Immature natural killer cell (primary cell): Measurements from ENCODE around the gene IGHMBP2. TPM values are rescaled to one million over a fixed set of nuclear protein-coding genes. Genes with fewer than 3 reads are reported as not detected.

Experiments used
- DNase-seq, 3 donors: peaks; one replicate each; pipeline ENCODE4 v3.0.0; 2022; ENCODE audit warnings: mixed read lengths in 1 of 3
- H3K27ac Mint-ChIP-seq, 6 donors: one replicate each; pipeline ENCODE4 v1.8.0; 2020; ENCODE audit warnings: mixed read lengths in 6 of 6, mild to moderate bottlenecking in 5 of 6, inconsistent platforms in 4 of 6, moderate library complexity in 3 of 6
- H3K27me3 Mint-ChIP-seq, 3 donors: one replicate each; pipeline ENCODE4 v1.8.0; 2020 to 2021; ENCODE audit warnings: low read depth in 3 of 3, mild to moderate bottlenecking in 3 of 3, mixed read lengths in 3 of 3, moderate library complexity in 3 of 3, inconsistent platforms in 1 of 3
- H3K36me3 Mint-ChIP-seq, 3 donors: one replicate each; pipeline ENCODE4 v1.8.0; 2020; ENCODE audit warnings: mixed read lengths in 3 of 3, inconsistent platforms in 2 of 3, mild to moderate bottlenecking in 2 of 3
- H3K4me1 Mint-ChIP-seq, 2 donors: one replicate each; pipeline ENCODE4 v1.8.0; 2020; ENCODE audit warnings: inconsistent platforms in 2 of 2, mild to moderate bottlenecking in 2 of 2, mixed read lengths in 2 of 2, moderate library complexity in 1 of 2
- H3K4me3 Mint-ChIP-seq, 5 donors: one replicate each; pipeline ENCODE4 v1.8.0; 2020; ENCODE audit warnings: mild to moderate bottlenecking in 5 of 5, mixed read lengths in 5 of 5, inconsistent platforms in 3 of 5, moderate library complexity in 3 of 5
- H3K9me3 Mint-ChIP-seq, 6 donors: one replicate each; pipeline ENCODE4 v1.8.0; 2020; ENCODE audit warnings: mild to moderate bottlenecking in 6 of 6, mixed read lengths in 6 of 6, inconsistent platforms in 4 of 6, moderate library complexity in 3 of 6
- polyA plus RNA-seq, 3 donors: library from polyadenylated mRNA; unstranded; fragments of 300-500 nt; fragmentation: Illumina TruSeq; gene quantifications; one replicate each; pipeline ENCODE4 v1.2.3, GENCODE V29; 2021

The IGHMBP2 gene
- polyA plus RNA-seq, 3 donors from 2014 or later: 8.7 to 9.8 (median 8.9) TPM

DNA sequence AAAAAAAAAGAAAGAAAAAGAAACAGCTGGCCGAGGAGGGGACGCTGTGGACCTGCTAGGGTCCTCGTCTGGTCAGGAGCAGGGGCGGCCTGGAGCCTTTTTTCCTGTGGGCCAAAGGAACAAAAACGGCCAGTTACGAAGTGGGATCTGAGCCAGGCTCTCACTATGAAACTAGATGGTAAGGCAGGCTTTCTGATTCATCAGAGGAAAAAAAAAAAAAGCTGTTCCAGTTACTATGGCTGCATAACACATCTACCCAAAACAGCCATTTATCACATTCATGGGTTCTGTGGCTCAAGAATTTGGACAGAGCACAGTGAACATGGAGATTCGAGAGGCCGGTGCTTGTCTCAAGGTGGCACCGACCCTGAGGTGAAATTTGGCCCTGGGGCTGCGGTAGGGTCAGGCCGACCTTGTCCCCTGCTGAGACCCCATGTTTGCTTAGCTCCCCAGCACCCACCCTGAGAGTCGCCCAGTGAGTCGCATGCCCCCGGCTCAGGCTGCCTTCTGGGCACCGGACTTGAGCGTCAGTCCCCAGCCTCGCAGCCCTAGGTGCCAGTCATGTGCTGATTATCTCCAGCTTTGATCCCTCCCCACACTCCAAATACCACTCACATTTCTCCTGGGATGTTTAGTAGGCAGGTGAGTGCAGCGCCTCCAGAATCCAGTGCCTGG, 42.9 kb downstream of the IGHMBP2 start:
- no peaks in the 10 kb centered on the region for H3K27me3 Mint-ChIP-seq
- DNase-seq: no peak
- H3K27ac Mint-ChIP-seq: no peak overlapping the region

DNA sequence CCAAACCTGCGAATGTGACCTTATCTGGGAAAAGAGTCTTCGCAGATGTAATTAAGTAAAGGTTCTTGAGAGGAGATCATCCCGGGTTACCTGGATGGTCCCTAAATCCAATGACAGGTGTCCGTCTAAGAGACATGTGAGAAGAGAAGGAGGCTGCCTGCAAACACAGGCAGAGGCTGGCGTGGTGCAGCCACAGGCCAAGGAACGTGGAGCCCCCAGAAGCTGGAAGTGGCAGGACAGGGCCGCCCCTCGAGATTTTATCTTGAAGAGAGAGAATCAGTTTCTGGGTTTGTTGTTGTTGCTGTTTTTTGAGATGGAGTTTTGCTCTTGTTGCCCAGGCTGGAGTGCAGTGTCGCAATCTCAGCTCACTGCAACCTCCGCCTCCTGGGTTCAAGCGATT, 43.5 kb downstream of the IGHMBP2 start:
- no peak overlapping the region for H3K27ac Mint-ChIP-seq
- H3K4me1 Mint-ChIP-seq: no peaks in the 10 kb centered on the region
- H3K36me3 Mint-ChIP-seq: no peaks in the 10 kb centered on the region
- H3K9me3 Mint-ChIP-seq: no peaks in the 10 kb centered on the region
- no peak overlapping the region for H3K4me3 Mint-ChIP-seq
- H3K27me3 Mint-ChIP-seq: no peaks in the 10 kb centered on the region
- DNase-seq: no peak

More for the DNA sequence above, 42.9 kb downstream of the IGHMBP2 start:
- no peaks in the 10 kb centered on the region for H3K36me3 Mint-ChIP-seq
- no peaks in the 10 kb centered on the region for H3K4me1 Mint-ChIP-seq
- H3K9me3 Mint-ChIP-seq: no peaks in the 10 kb centered on the region
- no peak overlapping the region for H3K4me3 Mint-ChIP-seq

DNA sequence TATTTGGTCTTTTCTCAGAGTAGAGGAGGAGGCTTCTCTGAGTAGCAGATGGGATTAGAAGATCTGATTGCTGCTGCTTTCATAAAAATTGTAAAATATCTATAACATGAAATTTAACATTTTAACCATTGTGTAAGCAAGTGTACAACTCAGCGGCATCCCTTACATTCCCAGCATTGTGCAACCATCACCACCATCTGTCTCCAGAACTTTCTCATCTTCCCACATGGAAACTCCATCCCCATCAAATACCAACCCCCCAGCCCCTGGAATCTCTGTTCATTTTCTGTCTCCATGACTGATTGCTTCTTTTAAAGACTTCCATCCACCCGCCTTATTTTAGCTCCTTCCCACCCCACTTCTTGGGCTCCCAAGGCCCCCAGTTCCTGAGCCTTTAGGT, 44.8 kb downstream of the IGHMBP2 start:
- Mint-ChIP-seq H3K4me1 (no peaks in the 10 kb centered on the region), H3K27ac (peak overlapping the region in 1 of 6 donors; percentile 6), H3K4me3 (no peak overlapping the region), H3K27me3 (no peaks in the 10 kb centered on the region), H3K36me3 (no peaks in the 10 kb centered on the region), H3K9me3 (no peaks in the 10 kb centered on the region)
- no peak for DNase-seq

DNA sequence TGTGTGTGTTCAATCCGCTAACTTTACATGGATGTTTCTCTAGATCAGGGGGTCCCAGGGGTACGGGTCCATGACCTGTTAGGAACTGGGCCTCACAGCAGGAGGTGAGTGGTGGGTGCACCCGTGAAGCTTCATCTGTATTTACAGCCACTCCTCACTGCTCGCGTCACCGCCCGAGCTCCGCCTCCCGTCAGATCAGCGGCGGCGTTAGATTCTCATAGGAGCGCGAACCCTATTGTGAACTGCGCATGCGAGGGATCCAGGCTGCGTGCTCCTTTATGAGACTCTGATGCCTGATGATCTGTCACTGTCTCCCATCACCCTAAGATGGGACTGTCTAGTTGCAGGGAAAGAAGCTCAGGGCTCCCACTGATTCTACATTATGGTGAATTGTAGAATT, 45.2 kb downstream of the IGHMBP2 start:
- Mint-ChIP-seq H3K9me3 (no peaks in the 10 kb centered on the region), H3K27me3 (peaks cover 0 to 2% (median 0%) of the 10 kb centered on the region in 3 donors), H3K4me3 (no peak overlapping the region), H3K4me1 (no peaks in the 10 kb centered on the region), H3K27ac (no peak overlapping the region), H3K36me3 (peaks cover 0 to under 1% (median 0%) of the 10 kb centered on the region in 3 donors)
- no peak for DNase-seq

DNA sequence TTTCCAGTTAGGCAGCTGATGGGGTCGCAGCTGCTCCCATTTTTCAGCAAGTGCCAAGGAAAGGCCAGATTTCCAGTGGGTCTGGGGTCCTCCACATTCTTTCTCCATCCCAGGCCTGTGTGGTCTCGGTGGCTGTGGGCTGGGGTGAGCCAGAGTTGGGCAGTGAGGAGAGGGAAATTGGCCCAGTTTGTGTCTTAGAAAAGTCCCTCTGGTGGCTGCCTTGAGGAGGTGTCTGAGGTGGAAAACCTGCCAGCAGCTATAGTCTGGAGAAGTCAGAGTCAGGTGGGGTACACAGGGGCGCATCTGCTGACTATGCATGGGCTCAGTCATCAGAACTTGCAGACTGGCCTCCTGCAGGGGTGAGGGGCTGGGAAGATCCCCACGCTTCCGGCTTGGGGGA, 46.6 kb downstream of the IGHMBP2 start:
- H3K4me1 Mint-ChIP-seq: peaks cover 0 to under 1% of the 10 kb centered on the region in 2 donors
- no peak overlapping the region for H3K4me3 Mint-ChIP-seq
- H3K27ac Mint-ChIP-seq: no peak overlapping the region
- peaks cover 0 to 4% (median 0%) of the 10 kb centered on the region in 3 donors for H3K36me3 Mint-ChIP-seq
- H3K9me3 Mint-ChIP-seq: no peaks in the 10 kb centered on the region
- DNase-seq: no peak
- peaks cover 0 to 2% (median 0%) of the 10 kb centered on the region in 3 donors for H3K27me3 Mint-ChIP-seq

DNA sequence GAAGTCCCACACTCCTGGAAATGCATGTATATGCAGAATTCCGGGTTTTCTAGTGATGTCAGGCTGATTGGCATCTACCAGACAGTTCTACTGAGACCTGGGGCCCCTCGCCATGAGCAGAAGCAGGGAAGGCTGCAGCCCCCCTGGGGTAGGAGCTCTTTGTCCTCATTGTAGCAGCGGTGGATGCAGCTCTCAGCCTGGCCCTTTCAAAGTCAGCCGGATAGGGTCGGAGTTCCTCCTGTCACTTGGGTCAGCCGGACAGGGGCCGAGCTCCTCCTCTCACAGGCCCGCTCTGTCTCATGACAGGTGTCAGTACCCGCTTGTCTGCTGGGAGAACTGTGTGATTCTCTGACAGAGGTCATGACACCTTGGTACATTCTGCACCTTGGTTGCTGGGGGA, 47.1 kb downstream of the IGHMBP2 start:
- Mint-ChIP-seq H3K9me3 (no peaks in the 10 kb centered on the region), H3K27me3 (peaks cover 0 to 2% (median 0%) of the 10 kb centered on the region in 3 donors), H3K27ac (no peak overlapping the region), H3K4me3 (no peak overlapping the region), H3K36me3 (peaks cover 0 to 4% (median 0%) of the 10 kb centered on the region in 3 donors), H3K4me1 (peaks cover 0 to 1% of the 10 kb centered on the region in 2 donors)
- DNase-seq: no peak

DNA sequence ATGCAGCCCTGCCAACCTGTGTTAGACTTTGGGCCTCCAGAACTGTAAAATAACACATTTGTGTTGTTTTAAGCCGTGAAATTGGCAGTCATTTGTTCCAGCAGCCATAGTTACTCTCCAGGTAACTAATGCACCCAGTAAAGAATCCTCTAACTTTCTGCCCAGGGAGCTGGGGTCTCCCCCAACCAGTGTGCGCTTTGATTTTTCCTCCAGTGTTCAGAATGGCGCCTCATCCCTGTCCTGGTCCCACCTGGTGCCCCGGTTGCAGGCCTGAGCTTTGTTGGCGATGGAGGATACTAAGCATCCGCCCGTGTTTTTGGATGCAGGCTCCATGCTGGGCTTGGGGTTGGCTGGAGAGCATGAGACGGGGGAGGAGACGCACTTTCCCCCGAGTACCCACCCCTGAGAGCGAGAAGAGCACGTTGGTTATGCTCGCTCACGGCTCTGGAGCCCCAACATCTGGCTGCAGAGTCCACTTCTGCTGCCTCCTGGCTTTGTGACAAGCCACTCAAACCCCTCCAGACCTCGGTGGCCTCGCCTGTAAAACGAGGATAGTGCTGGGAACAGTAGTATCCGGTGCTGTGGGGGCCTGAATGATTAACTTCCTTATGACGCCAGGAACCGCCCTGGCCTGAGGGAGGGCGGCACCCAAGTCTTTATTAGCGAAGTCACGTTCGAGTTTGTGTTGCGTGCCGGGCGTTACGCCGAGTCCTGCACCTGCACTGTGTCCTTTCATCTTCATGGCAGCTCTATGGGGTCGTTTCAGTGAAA, 51.3 kb downstream of the IGHMBP2 start:
- peak overlapping the region in 1 of 5 donors; percentile 54 for H3K4me3 Mint-ChIP-seq
- no peak for DNase-seq
- peaks cover 0 to 4% (median 2%) of the 10 kb centered on the region in 3 donors for H3K27me3 Mint-ChIP-seq
- no peaks in the 10 kb centered on the region for H3K9me3 Mint-ChIP-seq
- H3K27ac Mint-ChIP-seq: peak overlapping the region in 2 of 6 donors; percentile 32 to 35
- peaks cover 0 to 4% (median 0%) of the 10 kb centered on the region in 3 donors for H3K36me3 Mint-ChIP-seq
- H3K4me1 Mint-ChIP-seq: peaks cover 0 to 1% of the 10 kb centered on the region in 2 donors

DNA sequence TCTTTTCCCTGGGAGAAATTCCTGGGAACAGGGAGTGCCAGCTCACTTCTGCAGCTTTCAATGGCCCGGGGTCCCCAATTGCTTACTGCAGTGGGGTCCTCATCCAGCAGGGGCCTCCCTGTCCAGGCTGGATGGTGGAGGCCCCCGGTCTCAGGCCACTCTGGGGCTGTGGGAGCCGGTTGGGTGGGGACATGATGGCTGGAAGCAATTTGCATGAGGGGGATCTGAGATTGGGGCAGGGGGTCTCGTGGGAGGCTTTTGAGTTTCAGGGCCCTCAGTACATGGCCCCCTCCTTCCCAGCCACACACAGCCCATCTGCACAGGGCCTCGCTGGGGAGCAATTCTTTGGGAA, 51.9 kb downstream of the IGHMBP2 start:
- H3K27ac Mint-ChIP-seq: peak overlapping the region in 1 of 6 donors; percentile 35
- peaks cover 0 to 4% (median 2%) of the 10 kb centered on the region in 3 donors for H3K27me3 Mint-ChIP-seq
- peaks cover 0 to 4% (median 0%) of the 10 kb centered on the region in 3 donors for H3K36me3 Mint-ChIP-seq
- DNase-seq: no peak
- no peak overlapping the region for H3K4me3 Mint-ChIP-seq
- peaks cover 0 to 1% of the 10 kb centered on the region in 2 donors for H3K4me1 Mint-ChIP-seq
- no peaks in the 10 kb centered on the region for H3K9me3 Mint-ChIP-seq

DNA sequence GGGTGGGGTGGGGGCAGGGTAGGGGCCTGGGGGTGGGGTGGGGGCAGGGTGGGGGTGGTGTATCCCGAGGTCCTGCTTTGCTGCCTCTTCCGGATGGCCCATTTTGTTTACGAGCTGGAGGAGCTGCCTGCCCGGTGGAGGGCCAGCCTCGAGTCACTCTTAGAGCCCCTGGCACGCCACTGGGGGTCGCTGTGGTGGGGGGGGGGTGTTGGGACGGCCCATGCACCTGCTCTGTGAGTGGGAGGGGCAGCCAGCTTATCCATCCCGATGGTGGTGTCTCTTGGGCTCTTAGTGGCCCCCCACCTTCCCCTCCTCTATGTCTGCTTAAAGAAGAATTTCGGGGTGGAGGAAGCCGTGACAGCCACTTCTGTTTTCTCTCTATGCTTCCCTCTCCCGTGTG, 52.5 kb downstream of the IGHMBP2 start:
- Mint-ChIP-seq H3K4me3 (no peak overlapping the region), H3K27ac (no peak overlapping the region), H3K27me3 (peaks cover 0 to 4% (median 2%) of the 10 kb centered on the region in 3 donors), H3K9me3 (no peaks in the 10 kb centered on the region), H3K36me3 (peaks cover 0 to 4% (median 0%) of the 10 kb centered on the region in 3 donors), H3K4me1 (peaks cover 0 to 1% of the 10 kb centered on the region in 2 donors)
- DNase-seq: peak in 2 of 3 donors; percentile 14 to 30

DNA sequence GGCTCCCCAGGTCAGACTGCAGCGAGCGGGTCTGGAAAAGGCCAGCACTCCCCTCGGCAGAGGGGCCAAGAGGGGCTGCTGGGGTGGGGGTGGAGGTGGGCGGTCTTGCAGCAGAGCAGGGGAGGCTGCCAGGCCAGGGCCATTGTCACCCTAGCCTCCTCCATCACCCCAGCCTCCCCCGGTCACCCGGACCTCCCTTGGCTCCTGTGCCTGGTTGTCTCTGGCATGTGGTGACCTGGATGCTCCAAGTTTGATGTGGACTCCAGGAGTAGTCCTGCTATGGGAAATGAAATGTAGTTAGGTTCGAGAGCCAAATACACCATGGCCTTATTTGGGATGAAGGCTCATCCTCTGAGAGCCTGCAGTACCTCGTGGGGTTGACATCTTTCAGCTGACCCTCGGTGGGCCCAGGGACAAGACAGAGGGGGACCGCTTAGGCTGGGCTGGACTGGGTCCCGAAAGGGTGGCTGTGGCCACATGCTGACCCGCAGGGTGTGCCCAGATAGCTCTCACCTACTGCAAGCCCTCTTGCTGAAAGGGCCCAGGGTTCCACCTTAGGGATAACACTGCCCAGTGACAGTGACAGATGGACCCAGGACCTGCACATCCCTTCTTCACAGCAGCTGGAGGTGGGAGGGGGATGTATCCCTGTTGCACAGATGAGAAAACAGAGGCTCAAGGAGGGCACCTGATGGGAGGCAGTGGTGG, 53.0 kb downstream of the IGHMBP2 start:
- H3K4me1 Mint-ChIP-seq: peaks cover 0 to 1% of the 10 kb centered on the region in 2 donors
- H3K36me3 Mint-ChIP-seq: peaks cover 0 to 4% (median 0%) of the 10 kb centered on the region in 3 donors
- no peak overlapping the region for H3K4me3 Mint-ChIP-seq
- H3K27me3 Mint-ChIP-seq: peaks cover 0 to 4% (median 2%) of the 10 kb centered on the region in 3 donors
- H3K9me3 Mint-ChIP-seq: no peaks in the 10 kb centered on the region
- no peak overlapping the region for H3K27ac Mint-ChIP-seq
- no peak for DNase-seq

DNA sequence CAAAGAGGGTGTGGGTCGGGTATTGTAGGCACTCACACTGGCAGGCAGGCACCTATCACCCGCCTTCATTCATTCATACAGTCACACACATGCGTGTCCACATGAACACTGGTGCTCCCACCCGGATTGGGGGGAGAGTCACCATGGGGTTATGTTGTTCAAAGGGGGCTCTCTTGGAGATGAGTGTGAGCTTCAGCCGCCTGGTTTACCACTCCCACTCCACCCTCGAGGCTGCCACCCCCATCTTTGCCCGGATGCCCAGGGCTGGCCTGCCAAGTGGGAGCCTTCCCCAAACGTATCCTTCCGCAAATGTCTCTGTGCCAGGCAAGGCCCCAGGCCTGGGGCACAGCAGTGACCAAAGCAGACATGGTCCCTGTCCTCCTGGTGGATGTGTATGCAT, 54.5 kb downstream of the IGHMBP2 start:
- Mint-ChIP-seq H3K36me3 (peaks cover 0 to 4% (median 0%) of the 10 kb centered on the region in 3 donors), H3K4me1 (peaks cover 0 to 5% of the 10 kb centered on the region in 2 donors), H3K4me3 (no peak overlapping the region), H3K9me3 (no peaks in the 10 kb centered on the region), H3K27me3 (peaks cover 0 to 4% (median 2%) of the 10 kb centered on the region in 3 donors), H3K27ac (no peak overlapping the region)
- DNase-seq: no peak

DNA sequence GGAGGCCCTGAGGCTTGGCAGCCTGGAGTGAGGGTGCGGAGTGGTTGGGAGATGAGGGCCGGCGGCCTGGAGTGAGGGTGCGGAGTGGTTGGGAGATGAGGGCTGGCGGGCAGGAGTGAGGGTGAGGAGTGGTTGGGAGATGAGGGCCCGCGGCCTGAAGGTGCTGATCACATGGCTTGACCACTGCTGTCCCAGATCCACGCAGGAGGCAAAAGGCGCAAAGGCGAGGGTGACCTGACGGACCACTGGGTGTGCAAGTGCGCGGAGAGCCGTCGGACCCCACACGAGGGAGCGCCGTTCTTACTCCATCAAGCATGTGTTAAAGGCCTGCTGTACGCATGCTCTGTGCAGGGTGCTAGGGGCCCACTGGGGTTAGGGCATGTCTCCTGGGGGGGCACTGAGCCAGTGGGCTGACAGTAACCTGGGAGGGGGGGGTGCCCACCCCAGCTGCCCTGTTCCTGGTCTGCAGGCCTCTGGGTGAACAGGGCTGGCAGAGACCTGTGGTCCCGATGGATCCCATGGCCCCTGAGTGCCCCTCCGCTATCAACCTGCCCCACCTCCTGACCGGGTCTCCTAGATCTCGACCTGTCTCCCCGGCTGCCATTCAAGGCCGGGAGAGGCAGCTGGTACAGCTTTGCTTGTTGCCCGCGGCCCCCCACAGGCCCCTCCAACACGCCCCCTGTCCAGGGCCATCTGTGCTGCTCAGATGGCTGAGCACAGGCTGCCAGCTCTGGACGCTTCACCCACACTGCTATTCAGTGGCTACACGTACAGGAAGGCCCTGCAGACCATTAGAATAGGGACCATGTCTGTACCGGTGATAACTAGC, 56.0 kb downstream of the IGHMBP2 start:
- Mint-ChIP-seq H3K4me1 (peaks cover 0 to 5% of the 10 kb centered on the region in 2 donors), H3K27me3 (peaks cover 0 to 2% (median 2%) of the 10 kb centered on the region in 3 donors), H3K4me3 (no peak overlapping the region), H3K9me3 (no peaks in the 10 kb centered on the region), H3K36me3 (no peaks in the 10 kb centered on the region), H3K27ac (no peak overlapping the region)
- DNase-seq: no peak
